ENCODE data around the gene NFIA.

DNA sequence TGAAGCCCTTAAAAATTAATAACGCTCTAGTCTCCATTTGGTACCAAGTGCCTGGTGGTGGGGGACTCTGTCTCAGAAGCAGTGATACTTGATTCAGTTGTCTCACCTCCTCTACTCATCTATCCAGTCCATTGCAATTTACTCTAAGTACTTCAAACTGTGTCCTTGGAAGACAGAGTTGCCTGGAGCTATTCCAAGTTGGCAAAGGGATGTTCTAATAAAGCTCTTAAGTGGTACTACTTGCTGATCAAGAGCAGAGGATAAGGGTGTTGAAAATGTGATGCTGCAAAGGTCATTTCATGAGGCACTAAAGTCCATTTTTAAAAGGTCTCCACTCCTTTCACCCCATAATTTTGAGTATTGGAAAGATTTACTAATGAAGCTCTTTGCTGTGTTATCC lies 142.2 kb downstream of the NFIA start:
- TF ChIP-seq, protein P1, sequence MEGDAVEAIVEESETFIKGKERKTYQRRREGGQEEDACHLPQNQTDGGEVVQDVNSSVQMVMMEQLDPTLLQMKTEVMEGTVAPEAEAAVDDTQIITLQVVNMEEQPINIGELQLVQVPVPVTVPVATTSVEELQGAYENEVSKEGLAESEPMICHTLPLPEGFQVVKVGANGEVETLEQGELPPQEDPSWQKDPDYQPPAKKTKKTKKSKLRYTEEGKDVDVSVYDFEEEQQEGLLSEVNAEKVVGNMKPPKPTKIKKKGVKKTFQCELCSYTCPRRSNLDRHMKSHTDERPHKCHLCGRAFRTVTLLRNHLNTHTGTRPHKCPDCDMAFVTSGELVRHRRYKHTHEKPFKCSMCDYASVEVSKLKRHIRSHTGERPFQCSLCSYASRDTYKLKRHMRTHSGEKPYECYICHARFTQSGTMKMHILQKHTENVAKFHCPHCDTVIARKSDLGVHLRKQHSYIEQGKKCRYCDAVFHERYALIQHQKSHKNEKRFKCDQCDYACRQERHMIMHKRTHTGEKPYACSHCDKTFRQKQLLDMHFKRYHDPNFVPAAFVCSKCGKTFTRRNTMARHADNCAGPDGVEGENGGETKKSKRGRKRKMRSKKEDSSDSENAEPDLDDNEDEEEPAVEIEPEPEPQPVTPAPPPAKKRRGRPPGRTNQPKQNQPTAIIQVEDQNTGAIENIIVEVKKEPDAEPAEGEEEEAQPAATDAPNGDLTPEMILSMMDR (conservative IDR thresholded peaks at IDR 0.05 in 1 of 2, IDR thresholded peaks at IDR 0.05 in 1 of 2; ENCODE audit: low read depth in 1 of 2, low read length in 2 of 2), result no peak
- no peak for TF ChIP-seq EZH2 (IDR thresholded peaks at IDR 0.05; ENCODE audit: low read length, missing control alignments)

Measured in fibroblast of lung (primary cell).